IPS DF 4.7 (cell line): ENCODE measurements around the gene COX18.

Experiments used
- DNase-seq: peaks from one replicate; pipeline ENCODE4 v3.0.0-alpha.2; 2013; ENCODE audit warnings: low spot score; ENCODE audit errors: extremely low read depth

Gene COX18

DNA sequence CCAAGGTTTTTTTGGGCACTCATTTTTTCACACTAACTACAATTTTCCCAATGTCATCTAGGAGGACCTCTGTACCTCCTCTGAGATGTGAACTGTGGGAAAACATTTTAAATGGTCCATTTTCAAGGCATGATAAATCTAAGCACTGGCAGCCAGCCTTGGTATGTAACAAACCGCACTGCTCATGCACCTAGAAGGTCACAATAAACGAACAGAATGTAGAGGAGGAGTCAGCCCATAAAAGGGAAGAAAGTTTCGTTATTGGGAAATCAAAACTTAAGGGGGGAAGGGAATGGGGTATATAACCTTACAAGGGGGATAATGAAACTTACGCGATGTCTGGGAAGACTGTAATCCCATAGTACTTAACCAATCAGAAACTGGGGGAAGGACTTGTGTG lies 16.4 kb downstream of the COX18 start:
- DNase-seq, result no peak

DNA sequence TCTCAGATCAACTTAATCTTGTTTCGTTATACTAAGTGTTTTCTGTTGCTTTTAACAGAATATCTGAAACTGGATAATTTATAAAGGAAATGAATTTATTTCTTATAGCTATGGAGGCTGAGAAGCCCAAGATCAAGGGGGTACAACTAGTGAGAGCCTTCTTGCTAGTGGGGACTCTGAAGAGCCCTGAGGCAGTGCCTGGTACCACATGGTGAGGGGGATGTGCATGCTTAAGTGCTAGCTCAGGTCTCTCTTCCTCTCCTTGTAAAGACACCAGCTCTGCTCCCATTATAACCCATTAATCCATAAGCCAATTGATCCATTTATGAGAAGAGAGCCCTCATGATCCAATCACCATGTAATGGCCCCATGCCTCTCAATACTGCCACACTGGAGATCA lies 17.9 kb downstream of the COX18 start:
- DNase-seq, result no peak

DNA sequence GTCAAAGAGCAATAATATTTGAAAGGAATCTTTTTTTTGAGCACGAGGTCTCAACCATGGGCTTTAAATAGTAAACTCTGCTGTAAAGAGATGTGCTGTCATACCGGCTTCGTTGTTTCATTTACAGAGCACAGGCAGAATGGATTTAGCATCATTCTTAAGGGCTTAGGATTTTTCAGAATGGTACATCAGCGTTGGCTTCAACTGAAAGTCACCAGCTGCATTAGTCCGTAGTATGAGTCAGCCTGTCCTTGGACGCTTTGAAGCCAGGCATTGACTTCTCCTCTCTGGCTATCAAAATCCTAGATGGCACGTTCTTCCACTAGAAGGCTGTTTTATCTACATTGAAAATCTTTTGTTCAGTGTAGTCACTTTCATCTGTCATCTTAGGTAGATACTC lies 23.6 kb downstream of the COX18 start:
- no peak for DNase-seq

DNA sequence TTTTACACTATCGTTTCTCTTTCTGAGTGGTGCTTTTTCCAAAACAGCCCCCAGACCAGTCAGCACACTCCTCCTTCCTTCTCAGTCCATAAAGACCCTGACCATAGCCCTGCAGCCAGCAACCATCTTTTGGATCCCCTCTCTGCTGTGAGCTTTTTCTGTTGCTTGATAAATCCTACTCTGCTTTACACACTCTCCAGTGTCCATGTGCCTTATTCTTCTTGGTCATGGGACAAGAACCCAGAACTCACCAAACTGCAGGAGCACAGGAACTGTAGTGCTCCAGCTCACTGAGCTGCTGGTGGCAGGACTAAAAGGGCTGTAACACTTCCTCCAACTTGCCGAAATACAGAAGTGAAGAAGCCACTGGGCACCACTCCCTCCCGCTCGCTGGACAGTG lies 32.5 kb downstream of the COX18 start:
- no peak for DNase-seq

DNA sequence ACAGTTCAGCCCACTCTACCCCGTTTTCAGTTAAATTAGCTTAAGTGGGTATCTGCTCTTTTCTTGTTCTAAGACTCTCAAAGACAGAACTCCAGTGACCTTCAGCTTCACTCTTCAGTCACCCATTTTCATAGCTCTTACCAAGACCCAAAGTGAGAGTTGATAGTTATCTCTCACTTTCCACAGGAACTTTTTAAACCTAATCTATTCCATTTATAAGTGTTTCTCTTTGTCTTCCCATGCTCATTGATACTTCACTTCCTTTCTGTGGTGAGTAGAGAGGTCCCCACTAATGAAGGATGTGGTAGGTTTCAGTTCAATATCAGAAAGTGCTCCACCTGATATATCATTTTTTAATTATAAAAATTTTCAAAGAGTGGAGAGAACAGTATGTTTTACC lies 33.4 kb downstream of the COX18 start:
- DNase-seq, result no peak

DNA sequence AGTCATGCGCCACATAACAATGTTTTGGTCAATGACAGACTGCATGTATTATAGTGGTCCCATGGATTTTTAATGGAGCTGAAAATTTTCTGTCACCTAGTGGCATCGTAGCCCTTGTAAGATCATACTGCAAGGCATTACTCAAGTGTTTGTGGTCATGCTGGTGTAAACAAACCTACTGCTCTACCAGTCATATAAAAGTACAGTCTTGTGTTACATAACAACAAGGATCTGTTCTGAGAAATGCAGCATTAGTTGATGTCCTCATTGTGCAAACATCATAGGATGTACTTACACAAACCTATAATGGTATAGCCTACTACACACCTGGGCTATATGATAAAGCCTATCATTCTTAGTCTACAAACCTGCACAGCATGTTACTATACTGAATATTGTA lies 34.6 kb downstream of the COX18 start:
- no peak for DNase-seq

DNA sequence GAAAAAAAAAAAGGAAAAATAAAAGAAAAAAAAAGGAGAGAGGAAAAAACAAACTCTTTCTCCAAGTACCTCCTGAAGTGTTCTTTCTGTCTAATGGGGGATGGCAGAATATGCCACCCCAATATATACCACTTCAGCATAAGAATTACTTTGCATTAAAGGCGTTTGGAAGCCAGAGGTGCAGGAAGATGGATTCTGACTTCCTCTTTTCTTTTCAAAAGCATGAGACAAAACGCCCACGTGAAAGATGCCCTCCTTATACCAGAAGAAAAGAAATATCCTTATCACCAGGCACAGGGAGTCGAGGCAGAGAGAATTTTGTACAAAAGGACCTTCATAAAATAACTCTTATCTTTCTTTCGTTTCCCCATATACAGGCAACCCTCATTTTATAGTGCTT lies 40.9 kb downstream of the COX18 start:
- DNase-seq, result no peak

DNA sequence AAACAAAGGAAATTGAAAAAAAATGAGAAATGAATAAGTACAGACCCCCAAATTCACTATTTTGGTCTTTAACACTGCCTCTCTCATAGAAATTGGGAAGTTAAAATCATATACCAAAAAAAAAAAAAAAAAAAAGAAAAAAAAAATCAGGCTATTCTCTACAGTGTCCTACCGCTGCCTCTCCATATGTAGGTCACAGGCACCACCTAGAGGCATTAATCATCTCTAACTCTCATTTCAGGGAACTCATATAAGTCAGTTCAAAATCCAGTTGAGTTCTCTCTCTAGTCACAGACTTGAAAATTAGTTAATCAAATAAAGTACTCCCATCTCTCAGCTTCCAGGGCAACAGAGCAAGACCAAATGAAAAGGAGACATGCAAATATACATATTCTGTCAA lies 47.9 kb downstream of the COX18 start:
- DNase-seq, result no peak

DNA sequence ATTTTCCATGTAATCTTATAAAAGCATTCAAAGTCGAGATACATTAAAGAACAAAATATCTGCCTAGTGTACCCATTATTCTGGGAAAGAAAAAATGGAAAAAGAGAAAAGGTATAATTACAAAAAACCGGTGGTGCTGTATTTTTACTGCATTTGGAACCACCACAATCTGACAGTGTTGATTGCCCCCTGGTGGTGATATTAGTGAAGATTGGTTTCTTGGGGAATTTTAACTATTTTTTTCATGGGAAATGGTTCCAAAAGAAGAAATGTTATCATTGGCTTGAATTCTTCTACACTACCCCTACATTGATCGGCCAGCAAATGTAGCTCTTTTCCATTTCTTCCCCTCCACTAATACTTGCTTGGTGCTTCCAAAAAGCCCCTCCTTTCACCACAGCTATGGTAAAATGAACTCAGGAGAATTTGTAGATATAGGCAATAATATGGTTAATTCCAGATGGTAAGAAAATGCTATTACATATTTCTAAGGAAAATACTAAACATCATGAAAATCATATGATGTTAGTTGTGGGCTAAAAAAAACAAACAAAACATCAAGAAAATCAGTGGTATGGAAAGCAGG lies 50.0 kb downstream of the COX18 start:
- DNase-seq, result no peak

DNA sequence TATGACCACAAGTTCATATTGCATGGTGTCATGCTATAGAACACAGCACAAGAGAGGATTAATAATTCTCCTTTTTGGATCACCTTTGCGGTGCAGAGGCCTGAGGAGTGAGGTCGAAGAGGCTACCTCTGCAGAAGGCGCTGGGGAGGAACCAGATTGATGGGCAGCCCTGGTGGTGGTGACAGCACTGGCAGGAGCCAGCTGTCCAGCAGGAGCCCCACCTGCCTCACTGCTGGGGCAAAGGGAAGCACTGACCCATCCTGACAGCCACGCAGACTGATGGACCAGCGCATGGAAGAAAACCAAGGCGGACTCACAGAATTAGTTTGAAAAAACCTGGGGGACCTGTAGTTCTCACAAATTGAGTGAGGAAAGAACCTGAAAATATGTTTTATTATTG lies 50.9 kb downstream of the COX18 start:
- no peak for DNase-seq

DNA sequence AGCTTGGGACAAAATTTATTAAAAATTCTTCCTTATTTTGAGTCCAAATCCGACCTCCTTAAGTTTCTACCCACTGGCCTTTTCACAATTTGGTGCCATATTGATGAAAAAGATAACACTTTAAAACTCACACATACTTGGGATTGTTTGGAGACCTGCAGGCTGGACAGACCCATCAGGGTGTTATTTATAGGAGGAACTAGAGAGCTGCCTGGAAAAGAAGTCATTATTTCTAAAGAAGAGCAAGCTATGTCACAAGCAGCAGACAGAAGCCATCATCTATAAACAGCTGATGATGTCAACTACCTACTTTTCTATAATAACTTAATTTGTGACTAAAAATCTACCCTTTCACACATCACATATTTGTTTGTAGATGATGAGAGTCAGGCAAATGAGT lies 56.2 kb downstream of the COX18 start:
- no peak for DNase-seq

DNA sequence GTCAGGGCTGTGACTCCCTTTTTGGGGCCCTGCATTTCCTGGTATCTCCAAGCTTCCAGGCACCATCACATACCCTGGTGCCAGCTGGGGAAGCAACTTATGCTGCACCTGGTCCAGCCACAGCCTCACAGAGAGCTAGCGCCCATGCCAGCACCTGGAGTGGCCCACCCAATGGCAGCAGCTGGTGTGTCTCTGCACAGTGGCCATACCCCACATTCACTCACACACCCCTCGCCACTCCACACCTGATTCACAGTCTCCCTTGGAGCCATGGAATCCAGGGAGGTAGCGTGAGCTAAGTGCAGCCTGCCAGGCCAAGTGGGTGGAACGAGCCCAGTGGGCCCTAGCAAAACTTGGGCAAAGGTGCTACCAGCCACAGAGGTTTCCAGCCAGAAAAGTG lies 56.8 kb downstream of the COX18 start:
- no peak for DNase-seq

DNA sequence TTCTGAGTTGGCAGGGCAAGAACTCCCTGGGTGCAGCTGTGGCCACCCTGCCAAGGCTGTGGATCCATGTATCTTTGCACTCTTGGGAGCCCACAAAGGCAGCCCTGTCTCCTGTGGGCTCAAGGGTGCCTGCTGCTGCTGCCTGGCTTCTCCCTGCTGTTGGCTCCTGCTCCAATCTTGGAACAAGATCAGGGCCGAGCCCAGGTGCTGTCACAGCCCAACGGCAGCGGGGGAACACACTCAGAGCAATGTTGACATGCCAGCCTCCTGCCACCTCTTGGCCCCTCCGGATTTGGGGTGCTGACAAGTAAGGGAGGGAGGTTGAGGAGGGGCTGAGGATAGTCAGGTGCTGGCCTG lies 57.9 kb downstream of the COX18 start:
- no peak for DNase-seq

DNA sequence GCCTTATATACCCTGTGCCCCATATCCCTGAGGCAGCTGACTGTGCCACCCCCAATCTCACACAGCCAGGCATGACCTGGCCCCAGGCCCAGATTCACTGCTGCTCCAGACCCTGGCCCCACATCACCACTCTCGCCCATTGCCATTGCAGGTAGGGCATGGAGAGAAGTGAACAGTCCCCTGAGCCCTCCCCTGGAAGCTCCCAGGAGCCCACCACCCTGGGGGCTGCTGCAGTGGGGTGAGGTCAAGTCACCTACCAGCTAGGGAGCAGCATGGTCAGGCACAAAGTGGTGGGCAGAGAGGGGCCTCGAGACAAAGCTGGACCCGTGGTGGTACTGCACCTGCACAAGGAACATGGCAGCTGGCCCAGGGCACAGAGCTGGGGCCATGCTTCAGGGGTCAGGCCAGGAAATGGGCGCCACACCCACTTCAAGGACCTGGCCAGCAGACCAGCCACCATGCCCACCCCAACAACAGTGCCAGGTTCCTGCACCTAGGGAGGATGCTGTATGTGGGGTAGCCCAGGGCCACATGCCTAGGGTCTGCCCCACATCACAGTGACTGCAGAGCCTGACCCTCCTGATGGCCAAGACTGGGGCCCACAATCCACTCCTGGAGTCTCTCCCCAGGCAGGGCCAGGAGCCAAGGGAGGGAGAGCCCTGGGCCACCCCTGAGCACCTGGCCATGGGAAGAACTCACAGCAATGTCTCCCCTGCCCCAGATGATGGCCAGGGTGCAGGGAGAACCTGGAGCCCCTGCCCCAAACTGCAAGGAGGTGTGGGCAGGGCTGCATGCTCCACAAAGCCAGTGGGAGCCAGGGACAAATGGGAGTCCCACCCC lies 58.5 kb downstream of the COX18 start:
- DNase-seq, result no peak

DNA sequence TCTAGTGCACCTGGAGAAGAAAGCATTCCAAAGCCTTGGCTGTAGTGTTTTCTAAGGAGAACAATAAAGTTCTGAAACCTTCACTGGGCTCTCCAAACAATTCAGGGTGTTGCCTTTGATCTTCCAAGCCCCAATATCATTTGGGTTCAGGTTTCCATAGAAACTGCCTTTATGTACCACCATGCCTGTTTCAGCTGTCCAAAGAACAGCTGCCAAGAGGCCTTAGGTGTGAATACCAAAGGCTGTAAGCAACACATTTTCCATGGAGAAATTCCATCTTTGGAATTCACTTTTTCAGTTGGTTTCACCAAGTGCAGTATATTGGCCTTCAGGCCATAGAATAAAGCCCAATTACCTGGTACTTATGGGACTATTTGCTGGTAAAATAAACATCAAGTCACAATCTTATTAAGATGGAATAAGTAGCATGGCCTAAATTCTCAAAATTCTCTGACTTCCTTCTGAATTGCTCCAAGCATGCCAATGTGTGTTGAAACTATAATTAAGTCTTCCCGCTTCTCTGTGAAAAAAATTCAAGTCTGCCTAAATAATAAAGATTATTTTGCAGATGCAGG lies 61.9 kb downstream of the COX18 start:
- no peak for DNase-seq

DNA sequence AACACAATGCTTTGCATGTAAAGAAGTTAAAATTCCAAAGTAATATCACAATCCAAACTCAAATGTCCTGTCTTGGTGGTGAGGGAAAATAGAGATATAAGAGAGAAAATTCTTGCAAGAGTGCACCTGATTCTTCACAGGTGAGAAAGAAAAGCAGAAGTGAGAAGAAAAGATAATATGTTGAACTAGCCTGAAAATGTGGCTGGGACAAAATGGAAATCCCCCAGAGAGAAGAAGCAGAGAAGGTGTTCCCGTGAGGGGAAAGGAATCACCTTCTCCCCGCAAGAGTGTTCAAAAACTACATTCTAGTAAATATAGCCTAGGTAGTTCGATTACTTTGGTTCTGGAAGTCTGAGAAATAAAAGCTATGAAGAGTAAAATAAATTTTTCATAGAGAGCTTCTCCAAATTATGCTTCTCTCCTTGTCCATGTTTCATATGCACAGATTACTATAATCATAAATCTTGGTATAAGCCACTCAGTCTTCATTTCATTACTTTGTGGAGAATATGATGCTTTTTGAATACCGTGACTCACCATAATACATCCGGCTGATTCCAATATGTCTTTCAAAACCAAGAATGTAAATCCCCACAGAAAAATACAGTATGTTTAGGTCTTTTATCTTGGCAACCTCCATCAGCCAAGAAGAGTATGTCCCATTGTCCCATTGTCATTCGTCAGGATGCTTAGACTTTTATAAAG lies 63.1 kb downstream of the COX18 start:
- DNase-seq, result no peak

DNA sequence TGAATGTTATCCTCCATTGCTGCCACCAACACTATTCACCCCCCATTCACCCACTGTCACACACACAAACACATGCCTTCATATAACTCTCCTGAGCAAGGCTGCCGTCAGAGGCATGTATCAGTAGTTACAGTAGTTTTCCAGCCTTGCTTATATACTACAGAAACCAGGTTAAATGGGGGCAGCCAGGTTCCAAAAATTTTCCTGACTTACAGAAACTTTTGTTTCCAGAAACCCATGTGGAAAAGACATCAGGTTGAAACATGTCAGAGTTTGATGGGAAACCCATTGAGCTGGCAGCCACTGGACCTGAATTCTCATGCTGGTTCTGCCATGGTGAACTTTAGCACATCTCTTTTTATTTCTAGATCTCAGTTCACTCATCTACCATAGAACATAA lies 64.0 kb downstream of the COX18 start:
- no peak for DNase-seq
